Erythroblast (primary cell): ENCODE data around the gene THYN1.

Source experiments
- GATA1 ChIP-seq: IDR thresholded peaks from 2 replicates; pipeline ENCODE4 v1.6.1; 2011; ENCODE audit warnings: low read depth, mild to moderate bottlenecking, control low read depth, low read length, moderate library complexity
- POLR2A ChIP-seq: IDR thresholded peaks from 2 replicates; pipeline ENCODE4 v1.6.1; 2011; ENCODE audit warnings: mild to moderate bottlenecking, low read length

DNA sequence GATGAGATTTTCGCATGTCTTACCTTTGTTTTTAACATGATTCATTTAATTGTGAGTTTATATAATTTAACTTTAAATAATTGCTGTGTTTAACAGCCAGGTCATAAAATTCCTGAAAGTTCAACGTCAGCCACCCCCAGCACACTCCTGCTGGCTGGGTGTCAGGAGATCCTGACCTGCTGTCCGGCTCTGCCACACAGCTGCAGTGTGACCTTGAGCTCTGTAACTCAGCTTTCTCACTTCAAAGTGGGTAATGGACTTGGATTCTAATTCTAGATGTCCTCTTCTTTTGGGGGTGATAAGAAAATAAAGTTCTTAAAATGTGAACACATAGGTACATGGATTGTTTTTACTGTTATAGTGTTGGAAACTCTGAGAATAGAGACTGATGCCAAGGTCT is 17.8 kb downstream of the THYN1 start:
- no peak for TF ChIP-seq POLR2A
- no peak for TF ChIP-seq GATA1
